EH (cell line): Measurements from ENCODE around the gene ZNF281.
A peak's percentile ranks its signal among the peaks of the same experiment; 100 is the strongest.
"Not testable (repeated sequence)": the region's sequence is repeated elsewhere in the genome, so short reads cannot be mapped to it uniquely, and the experiment has no call there.

Experiments
- DNase-seq: peaks from one replicate; pipeline ENCODE4 v3.0.0-alpha.2; 2015; ENCODE audit warnings: low read depth

The ZNF281 gene

GRCh38 chr1:200409761-200410565, at the start of gene ZNF281:
Gene ZNF281, minus strand, starts transcription at chr1:200410036. Its CDS starts 331 bp downstream, at chr1:200409705.
- DNase-seq = peak; percentile 94

- no peak for DNase-seq
Measured at GRCh38 chr1:200458780-200459179, 48.9 kb upstream of the ZNF281 start.

GRCh38 chr1:200457810-200458209, 48.0 kb upstream of the ZNF281 start:
- no peak for DNase-seq

DNA sequence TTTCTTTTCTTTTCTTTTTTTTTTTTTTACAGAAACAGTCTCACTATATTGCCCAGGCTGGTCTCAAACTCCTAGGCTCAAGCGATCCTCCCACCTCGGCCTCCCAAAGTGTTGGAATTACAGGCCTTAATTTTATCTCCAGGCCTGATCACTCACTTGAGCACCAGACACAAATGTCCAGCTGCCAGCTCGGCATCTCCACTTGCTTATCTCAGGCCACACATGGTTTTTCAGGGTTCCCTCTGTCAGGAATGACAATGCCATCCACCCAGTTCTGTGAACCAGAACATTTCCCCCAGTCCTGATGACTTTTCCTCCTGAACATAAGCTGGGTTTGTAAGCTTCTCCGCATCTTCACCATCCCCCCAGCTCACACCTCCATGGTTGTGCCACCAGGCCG, 44.6 kb upstream of the ZNF281 start:
- no peak for DNase-seq

DNA sequence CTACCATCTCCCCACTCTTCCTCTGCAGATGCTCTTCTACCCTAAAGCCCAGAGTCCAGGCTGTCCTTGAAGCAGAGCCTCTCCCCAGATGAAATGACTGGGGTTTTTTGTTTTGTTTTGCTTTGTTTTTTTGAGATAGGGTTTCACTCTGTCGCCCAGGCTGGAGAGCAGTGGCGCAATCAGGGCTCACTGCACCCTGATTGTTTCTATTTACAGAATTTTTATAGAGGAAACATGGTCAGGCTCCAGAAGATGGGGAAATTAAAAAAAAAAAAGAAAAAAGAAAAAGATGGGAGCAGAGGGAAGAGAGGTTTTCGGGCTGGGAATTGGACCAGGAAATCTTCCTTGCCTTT, 43.7 kb upstream of the ZNF281 start:
- DNase-seq = peak; percentile 68

DNA sequence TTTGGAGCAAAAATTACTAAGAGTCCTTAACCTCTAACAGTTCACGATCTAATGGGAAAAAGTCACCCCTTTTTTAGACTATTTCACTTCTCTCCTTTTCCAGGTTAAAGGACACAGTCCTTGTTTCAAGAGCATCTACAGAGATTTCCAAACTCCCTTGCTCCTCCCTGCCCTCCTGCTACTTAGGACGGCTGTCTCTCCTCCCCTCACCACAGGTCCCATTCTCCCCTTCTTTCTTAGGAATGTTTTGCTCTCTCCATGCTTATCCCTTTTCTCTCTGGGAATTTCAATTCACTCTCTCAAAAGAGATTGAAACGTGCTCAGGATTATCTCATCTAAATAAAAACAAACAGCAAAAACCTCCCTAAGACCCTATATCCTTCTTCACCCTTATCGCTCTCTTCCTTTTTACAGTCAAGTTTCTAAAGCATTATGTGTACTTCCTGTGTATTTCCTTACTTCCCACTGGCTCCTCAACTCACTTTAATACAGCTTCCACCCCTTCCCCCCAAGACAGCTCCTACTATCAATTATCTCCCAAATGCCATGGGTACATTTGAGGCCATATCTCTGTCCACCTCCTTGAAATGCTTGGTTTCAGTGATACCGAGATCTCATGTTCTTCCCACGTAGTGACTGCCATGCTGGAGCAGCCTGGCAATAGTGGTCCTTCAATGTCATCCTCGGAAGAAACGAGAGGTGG, 43.2 kb upstream of the ZNF281 start:
- no peak for DNase-seq

DNA sequence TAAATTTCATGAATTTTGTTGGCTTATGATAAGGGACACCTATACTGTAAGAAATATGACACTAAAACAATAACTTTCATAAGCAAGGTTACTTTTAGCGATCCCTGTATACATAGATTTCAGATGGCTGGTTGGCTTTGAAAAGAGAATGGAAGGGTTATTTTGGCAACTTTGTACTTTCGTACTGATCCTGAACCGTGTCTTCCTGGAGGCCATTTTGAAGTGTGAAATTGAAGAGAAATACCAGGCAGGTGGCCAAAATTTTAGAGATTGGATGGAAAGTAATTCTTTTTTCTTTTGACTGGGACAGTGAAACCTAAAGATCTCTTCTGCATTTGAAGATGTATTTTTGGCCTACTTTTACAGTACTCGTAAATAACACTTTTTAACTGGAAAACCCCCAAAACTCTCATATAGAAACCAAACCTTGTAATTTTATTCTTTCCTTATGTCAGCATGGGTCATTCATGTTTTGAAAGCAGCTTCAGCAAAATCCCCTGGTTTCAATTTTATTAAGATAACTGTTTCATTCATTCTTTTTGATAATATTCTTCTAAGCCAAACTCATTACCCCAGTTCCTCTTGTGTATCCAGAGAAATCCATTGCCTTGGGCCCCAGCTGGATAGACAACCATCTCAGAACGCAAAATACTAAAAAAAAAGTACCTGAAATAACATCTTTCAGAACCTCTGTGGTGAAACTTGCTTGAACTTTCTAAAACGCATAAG, 38.4 kb upstream of the ZNF281 start:
- no peak for DNase-seq

DNA sequence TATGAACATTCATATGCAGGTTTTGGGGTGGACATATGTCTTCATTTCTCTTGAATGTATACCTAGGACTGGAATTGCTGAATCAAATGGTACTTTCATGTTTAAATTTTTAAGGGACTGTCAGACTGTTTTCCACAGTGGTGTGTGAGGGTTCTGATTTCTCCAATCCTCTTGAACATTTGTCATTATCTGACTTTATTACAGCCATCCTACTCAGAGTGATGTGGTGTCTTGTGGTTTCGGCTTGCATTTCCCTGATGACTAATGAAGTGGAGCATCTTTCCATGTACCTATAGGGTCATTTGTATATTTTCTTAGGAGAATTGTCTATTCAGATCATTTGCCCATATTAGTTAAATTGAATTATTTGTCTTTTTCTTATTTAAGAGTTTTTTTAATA, 35.4 kb upstream of the ZNF281 start:
- peak; percentile 88 for DNase-seq

GRCh38 chr1:200444478-200444877, 34.6 kb upstream of the ZNF281 start:
- no peak for DNase-seq

DNA sequence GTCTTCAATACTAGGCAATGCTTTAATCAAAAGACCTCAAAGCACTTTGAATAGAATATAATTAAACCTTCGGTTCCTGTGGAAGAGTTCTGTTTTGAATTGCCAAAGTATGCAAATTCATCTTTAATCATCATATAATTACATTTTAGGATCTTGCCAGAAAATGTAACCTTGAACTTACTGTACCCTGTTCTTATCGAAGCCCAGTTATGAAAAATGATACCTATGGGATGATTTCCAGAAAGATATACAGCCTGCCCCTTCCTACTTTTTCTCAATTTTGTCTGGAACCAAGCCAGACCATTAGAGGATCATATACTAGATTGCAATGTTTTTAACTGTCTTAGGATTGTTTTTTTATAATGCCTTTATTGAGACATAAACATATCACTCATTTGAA, 34.0 kb upstream of the ZNF281 start:
- no peak for DNase-seq

DNA sequence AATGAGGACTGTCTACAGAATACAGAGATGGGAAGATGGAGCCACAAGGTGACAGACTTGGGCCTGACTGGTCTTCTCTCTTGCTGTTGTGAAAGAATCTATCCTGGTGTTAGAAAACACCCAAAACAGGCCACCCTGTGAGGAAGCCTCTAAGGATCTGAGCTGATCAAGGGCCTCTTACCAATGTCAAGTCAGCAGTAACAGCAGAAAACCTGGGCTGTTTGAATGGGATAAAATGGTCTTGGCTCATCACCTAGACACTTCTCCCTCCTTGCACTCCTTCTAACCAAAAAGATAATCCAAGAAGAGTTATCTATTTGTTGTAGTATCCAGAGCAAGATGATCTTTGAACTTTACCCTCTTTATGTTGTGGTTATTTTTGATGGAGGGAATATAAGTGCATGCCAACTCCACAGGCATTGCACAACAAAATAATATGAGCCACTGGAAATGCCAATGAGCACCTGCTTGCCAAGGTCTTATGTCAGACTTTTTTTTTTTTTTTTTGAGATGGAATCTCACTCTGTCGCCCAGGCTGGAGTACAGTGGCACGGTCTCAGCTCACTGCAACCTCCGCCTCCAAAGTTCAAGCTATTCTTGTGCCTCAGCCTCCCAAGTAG, 32.8 kb upstream of the ZNF281 start:
- no peak for DNase-seq

- no peak for DNase-seq
Measured at GRCh38 chr1:200442023-200442422, 32.2 kb upstream of the ZNF281 start.

- peak; percentile 77 for DNase-seq
Measured at GRCh38 chr1:200438911-200439310, 29.1 kb upstream of the ZNF281 start.

DNA sequence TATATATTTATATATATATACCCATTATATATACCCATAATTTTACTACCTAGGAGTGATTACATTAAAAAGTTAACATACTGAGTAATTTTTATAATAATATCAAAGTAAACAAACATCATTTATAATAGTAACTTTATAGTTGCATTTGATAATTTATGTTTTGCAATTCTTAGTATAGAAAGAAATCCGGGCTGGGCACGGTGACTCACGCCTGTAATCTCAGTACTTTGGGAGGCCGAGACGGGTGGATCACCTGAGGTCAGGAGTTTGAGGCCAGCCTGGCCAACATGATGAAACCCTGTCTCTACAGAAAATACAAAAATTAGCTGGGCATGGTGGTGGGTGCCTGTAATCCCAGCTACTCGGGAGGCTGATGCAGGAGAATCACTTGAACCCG, 28.6 kb upstream of the ZNF281 start:
- DNase-seq = not testable (repeated sequence)

DNA sequence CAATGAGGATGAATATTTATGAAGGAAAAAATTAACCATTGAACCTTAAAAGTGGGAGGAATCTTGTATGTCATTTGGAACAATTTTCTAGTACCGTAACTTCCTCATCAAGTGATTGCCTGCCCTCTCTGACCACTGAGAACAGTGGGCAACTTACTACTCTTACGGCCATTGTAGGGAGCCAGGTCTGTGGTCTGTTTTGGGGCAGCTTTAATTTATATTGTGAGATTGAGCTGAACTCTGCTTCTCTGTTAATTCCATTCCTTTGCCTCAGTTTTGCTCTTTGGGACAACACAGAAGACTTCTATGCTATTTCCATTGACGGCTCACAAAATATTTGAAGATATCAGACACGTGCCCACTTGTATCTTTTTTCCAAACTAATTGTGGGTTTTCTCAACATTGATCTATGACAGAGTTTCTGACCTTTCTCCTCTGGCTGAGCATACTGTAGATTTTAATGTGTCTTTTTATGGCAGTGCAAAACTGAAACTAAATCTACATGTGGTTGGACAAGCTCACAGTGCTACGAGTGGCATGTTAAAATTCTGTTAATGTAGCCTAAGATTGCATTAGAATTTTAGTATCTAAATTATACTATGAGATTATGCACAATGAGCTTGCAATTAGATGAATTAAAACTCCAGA, 27.8 kb upstream of the ZNF281 start:
- DNase-seq = peak; percentile 52

GRCh38 chr1:200437088-200437487, 27.3 kb upstream of the ZNF281 start:
- DNase-seq = no peak

DNA sequence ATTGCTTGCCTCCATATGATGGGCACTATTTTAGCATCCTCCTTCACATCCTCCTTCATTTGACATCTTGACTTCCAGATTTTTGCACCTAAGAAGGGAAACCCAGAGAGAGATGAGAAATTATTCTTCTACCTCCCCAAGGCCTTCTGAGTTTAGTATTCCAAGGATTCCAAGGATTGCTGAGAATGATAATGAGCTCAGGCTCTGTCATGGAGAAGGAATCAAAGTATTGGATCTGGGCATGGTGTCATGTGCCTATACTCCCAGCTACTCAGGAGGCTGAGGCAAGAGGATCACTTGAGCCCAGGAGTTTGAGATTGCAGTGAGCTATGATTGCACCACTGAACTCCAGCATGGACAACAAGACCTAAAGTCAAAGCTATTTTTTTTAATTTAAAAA, 26.6 kb upstream of the ZNF281 start:
- DNase-seq = peak; percentile 67

DNA sequence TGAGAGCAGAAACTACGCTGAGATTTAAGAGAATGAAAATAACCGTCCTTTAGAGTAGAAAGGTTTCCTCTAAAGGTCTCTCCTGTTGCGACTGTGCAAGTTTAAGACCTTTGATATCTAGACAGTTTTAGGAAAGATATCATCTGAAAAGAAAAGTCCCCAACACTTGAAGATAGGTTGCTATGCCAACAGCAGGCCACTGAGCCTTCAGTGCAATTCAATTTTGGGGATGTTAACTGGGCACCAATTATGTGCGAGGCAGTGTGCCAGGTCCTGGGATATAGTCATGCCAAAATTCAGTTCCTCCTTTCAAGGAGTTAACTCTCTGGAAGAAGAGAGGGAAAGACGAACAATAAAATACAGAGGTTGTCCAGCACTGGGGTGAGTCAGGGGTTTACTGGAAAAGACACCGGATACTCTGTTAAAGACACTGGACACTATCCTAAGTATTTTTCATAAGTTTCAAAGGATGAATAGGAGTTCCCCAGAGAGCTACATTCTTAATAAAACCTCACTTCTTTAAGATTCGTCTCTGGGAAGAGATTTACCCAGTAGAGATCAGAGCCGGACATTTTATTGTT, 25.5 kb upstream of the ZNF281 start:
- DNase-seq = no peak

DNA sequence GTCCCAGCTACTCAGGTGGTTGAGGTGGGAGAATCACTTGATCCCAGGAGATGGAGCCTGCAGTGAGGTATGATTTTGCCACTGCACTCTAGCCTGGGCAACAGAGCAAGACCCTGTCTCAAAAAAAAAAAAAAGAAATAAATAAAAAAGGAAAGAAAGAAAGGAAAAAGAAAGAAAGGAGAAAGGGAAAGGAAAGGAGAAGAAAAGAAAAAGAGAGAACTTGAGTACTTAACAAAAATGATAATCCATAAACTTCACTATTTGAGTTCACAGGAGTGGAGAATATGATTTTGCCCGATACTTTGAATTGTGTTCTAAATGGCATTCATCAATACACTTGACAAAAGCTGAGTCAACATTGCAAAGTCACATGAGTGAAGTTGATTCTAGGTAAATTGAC, 23.8 kb upstream of the ZNF281 start:
- no peak for DNase-seq

GRCh38 chr1:200432586-200432985, 22.8 kb upstream of the ZNF281 start:
- DNase-seq = no peak

DNA sequence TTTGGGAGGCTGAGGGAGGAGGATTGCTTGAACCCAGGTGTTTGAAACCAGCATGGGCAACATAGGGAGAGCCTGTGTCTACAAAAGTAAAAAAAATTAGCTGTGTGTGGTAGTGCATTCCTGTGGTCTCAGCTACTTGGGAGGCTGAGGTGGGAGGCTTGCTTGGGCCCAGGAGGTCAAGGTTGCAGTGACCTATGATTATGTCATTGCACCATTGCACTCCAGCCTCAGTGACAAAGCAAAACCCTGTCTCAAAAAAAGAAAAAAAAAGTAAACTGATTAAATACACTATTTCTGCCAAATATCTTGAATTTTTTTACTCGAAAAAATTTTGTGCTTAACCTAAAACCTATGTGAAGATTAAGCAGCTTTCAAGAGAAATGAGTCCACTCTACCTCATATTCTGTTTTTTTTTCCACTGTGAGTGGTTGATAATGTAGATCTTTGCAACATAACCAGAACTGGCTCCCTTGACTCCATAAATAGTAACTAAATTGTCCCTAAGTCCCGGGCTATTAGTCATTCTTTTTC, 19.4 kb upstream of the ZNF281 start:
- DNase-seq = peak; percentile 92
